ENCODE results near the gene SNX27.
A peak's percentile ranks its signal among the peaks of the same experiment; 100 is the strongest.

SNX27 gene

GRCh38 chr1:151714820-151715725, 103.2 kb downstream of the SNX27 start:
- POLR2A ChIA-PET: interaction anchor here (0.9 kb wide), 1 partner anchor 16 kb away, joined by 3 read pairs; no protein-coding TSS in a partner anchor
- no peak for TF ChIP-seq CTBP1 (IDR thresholded peaks at IDR 0.05; ENCODE audit: borderline replicate concordance)
- TF ChIP-seq L3MBTL2 (conservative IDR thresholded peaks at IDR 0.05): no peak
- TF ChIP-seq TARDBP (IDR thresholded peaks at IDR 0.05): no peak
- no peak for TF ChIP-seq ELF4 (IDR thresholded peaks at IDR 0.05)
- TF ChIP-seq BHLHE40 (IDR thresholded peaks at IDR 0.05; ENCODE audit: borderline replicate concordance): no peak
- no peak for TF ChIP-seq SP1 (IDR thresholded peaks at IDR 0.05)
- TF ChIP-seq ARNT (IDR thresholded peaks at IDR 0.05): no peak
- TF ChIP-seq PKNOX1 (IDR thresholded peaks at IDR 0.05): no peak
- TF ChIP-seq FOXA1 (IDR thresholded peaks at IDR 0.05): no peak
- no peak for TF ChIP-seq ZNF384 (IDR thresholded peaks at IDR 0.05)
- TF ChIP-seq LEF1 (IDR thresholded peaks at IDR 0.05; ENCODE audit: borderline replicate concordance): no peak
- no peak for TF ChIP-seq HDGF (IDR thresholded peaks at IDR 0.05; ENCODE audit: borderline replicate concordance)
- TF ChIP-seq FOXM1 (IDR thresholded peaks at IDR 0.05; ENCODE audit: borderline replicate concordance): no peak
- no peak for TF ChIP-seq SUZ12 (IDR thresholded peaks at IDR 0.05)
- CTCF ChIA-PET: no interaction called here
- DNase-seq (ENCODE audit: extremely low spot score): no peak

DNA sequence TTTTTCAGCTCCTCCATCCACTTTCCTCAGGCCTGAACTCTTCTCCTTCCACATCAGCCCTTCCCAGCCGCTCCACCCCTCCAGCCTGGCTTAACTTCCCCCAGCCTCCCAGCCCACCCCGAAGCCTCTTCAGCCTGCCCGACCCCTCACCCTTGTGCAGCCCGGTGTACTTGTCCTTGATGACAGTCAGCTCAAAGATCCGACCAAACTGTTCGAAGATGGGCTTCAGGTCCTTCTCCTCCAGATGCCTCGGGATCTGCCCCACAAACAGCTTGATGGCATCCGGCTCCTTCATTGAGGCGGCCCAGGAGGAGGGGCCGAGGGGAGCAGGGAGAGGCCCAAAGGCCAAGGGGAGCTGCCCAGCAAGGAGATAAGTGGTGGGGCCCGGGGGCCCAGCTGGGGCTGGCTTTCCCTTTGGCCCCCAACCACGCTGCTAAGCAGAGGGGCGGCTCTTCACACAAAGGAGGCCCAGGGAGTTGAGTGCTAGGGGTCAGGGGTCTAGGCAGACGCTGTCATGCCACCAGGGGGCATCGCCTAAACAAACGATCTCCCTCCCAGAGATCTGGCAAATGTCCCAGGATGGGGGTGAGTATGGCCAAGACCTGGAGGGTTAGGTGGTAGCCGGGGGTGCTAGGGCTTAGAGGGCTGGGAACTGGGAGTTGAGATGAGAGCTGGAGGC, 104.0 kb downstream of the SNX27 start:
- ChIA-PET POLR2A (interaction anchor here (0.9 kb wide), 1 partner anchor 17 kb away, joined by 3 read pairs; no protein-coding TSS in a partner anchor), CTCF (interaction anchor here (0.6 to 0.7 kb wide), 2 partner anchors 18 to 26 kb away, joined by 3 to 5 read pairs; no protein-coding TSS in a partner anchor)
- TF ChIP-seq SUZ12 (IDR thresholded peaks at IDR 0.05) (no peak), ELF4 (IDR thresholded peaks at IDR 0.05) (no peak), CTBP1 (IDR thresholded peaks at IDR 0.05; ENCODE audit: borderline replicate concordance) (no peak), FOXK2 (IDR thresholded peaks at IDR 0.05) (no peak)
- peak; percentile 42 for DNase-seq (ENCODE audit: extremely low spot score)

DNA sequence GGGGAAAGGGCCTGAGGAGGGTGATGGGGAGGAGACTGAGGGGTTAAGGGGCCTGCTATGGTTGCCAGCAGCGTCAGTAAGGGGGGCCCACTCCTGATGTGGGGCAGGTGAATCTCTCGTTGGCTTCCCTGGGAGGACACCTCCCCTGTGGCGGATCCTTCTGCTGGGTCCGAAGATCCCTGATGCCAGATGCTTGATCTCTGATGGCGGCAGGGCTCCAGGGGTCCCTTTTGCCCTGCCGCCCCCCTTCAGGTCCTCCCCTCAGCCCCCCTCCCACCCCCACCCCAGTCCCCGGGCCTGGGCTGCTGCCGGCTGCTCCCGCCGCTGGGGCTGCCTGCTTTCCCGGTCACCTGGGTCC, 104.5 kb downstream of the SNX27 start:
- POLR2A ChIA-PET: no interaction called here
- CTCF ChIA-PET: interaction anchor here (0.6 to 0.7 kb wide), 2 partner anchors 18 to 26 kb away, joined by 3 to 5 read pairs; no protein-coding TSS in a partner anchor
- DNase-seq (ENCODE audit: extremely low spot score): no peak
- TF ChIP-seq ARNT (IDR thresholded peaks at IDR 0.05) (no peak), BHLHE40 (IDR thresholded peaks at IDR 0.05; ENCODE audit: borderline replicate concordance) (no peak), FOXK2 (IDR thresholded peaks at IDR 0.05) (no peak), HDGF (IDR thresholded peaks at IDR 0.05; ENCODE audit: borderline replicate concordance) (no peak), TARDBP (IDR thresholded peaks at IDR 0.05) (no peak), ZNF384 (IDR thresholded peaks at IDR 0.05) (no peak), FOXM1 (IDR thresholded peaks at IDR 0.05; ENCODE audit: borderline replicate concordance) (no peak), SUZ12 (IDR thresholded peaks at IDR 0.05) (no peak), L3MBTL2 (conservative IDR thresholded peaks at IDR 0.05) (no peak), NFRKB (IDR thresholded peaks at IDR 0.05) (no peak)

DNA sequence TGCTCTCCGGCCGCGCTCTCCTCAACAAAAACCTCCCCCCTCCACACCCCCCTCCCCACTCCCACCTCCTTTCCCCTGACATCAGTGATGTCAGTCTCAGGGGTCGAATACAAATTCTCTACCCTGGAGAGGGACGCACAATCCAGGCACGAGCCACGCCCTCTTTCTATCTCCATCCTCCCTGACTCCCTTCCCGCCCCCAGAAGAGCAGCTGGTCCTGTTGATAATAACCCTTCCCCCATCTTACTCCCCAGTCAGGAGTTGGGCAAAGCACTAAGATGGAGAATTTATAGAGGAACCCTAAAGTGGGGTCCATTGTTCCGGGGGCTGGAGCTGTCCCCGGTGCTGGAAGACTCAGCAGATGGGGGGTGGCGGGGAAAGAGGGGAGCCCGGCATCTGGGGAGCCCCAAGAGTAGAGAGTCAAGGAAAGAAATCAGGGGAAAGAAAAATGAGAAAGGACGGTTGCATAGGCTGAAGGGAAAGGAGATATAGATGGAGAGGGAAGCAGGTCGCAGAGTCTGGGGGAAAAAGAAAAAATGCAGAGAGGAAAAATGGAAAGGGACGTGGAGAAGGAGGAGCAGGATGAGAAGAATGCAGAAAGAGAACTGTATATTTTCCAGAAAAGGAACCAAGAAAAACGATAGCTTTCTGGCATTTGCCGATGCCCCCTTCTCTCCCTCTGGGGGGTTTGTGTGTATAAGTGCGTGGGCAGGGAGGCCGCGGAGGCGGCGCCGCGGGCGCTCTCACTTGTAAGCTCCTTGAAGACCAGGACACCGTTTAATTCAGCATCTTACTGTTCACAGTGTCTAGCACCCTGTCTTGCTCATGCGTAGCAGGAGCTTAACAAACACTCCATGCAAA, 105.2 kb downstream of the SNX27 start, which contains the start of gene CELF3:
TSS of gene CELF3 (minus strand) at position 33 of the 861 bp plus-strand sequence. CDS start 783 bp downstream, outside the sequence.
- POLR2A ChIA-PET: interaction anchor here (0.6 kb wide), 1 partner anchor 42 kb away, joined by 3 read pairs; no protein-coding TSS in a partner anchor
- peak; percentile 73; the same call in 1 of the 2 replicates for TF ChIP-seq FOXM1 (IDR thresholded peaks at IDR 0.05; ENCODE audit: borderline replicate concordance)
- no peak for TF ChIP-seq HDGF (IDR thresholded peaks at IDR 0.05; ENCODE audit: borderline replicate concordance)
- TF ChIP-seq CTBP1 (IDR thresholded peaks at IDR 0.05; ENCODE audit: borderline replicate concordance): peak; percentile 68
- TF ChIP-seq PKNOX1 (IDR thresholded peaks at IDR 0.05): peak; percentile 51
- TF ChIP-seq FOXA1 (IDR thresholded peaks at IDR 0.05): no peak
- peak; percentile 72 for DNase-seq (ENCODE audit: extremely low spot score)
- CTCF ChIA-PET: interaction anchor here (0.6 to 1.1 kb wide), 2 partner anchors 17 to 119 kb away, joined by 3 to 8 read pairs; no protein-coding TSS in a partner anchor

- TF ChIP-seq ZNF384 (IDR thresholded peaks at IDR 0.05) (no peak), ELF4 (IDR thresholded peaks at IDR 0.05) (no peak), L3MBTL2 (conservative IDR thresholded peaks at IDR 0.05) (no peak), ARNT (IDR thresholded peaks at IDR 0.05) (no peak), NFRKB (IDR thresholded peaks at IDR 0.05) (no peak), LEF1 (IDR thresholded peaks at IDR 0.05; ENCODE audit: borderline replicate concordance) (no peak), TARDBP (IDR thresholded peaks at IDR 0.05) (no peak), HDGF (IDR thresholded peaks at IDR 0.05; ENCODE audit: borderline replicate concordance) (no peak), CTBP1 (IDR thresholded peaks at IDR 0.05; ENCODE audit: borderline replicate concordance) (no peak)
- DNase-seq (ENCODE audit: extremely low spot score): no peak
- POLR2A ChIA-PET: no interaction called here
- CTCF ChIA-PET: interaction anchor here (1.1 kb wide), 1 partner anchor 118 kb away, joined by 8 read pairs; no protein-coding TSS in a partner anchor
These were observed 106.2 kb downstream of the SNX27 start for GRCh38 chr1:151718011-151718431.

DNA sequence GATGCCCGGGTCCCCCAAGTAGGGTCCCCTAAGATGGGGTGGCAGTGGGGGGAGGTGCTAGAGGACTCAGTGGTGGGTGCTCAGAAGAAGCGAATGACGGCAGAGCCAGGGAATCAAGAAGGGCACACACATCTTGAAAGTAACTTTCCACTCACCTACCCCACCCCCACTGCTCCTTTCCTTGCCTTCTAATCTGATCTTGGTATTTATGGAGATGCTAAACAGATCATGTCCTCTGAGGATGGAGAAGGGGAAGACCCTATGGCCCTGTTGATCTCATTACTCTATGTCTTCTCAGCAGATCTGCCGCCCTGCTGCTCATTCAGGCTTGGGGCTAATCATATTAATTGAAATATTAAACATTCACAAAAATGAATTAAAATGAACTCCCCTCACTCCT, 106.8 kb downstream of the SNX27 start:
- TF ChIP-seq L3MBTL2 (conservative IDR thresholded peaks at IDR 0.05) (no peak), NFRKB (IDR thresholded peaks at IDR 0.05) (no peak), ELF4 (IDR thresholded peaks at IDR 0.05) (no peak), ARNT (IDR thresholded peaks at IDR 0.05) (no peak), FOXM1 (IDR thresholded peaks at IDR 0.05; ENCODE audit: borderline replicate concordance) (no peak), SP1 (IDR thresholded peaks at IDR 0.05) (no peak), LEF1 (IDR thresholded peaks at IDR 0.05; ENCODE audit: borderline replicate concordance) (no peak), SUZ12 (IDR thresholded peaks at IDR 0.05) (no peak), CTBP1 (IDR thresholded peaks at IDR 0.05; ENCODE audit: borderline replicate concordance) (no peak), ZNF384 (IDR thresholded peaks at IDR 0.05) (no peak), TARDBP (IDR thresholded peaks at IDR 0.05) (no peak)
- DNase-seq (ENCODE audit: extremely low spot score): no peak
- CTCF ChIA-PET: no interaction called here
- POLR2A ChIA-PET: no interaction called here
